Measurements from ENCODE around the gene KLRK1.
"Not testable (repeated sequence)": the region's sequence is repeated elsewhere in the genome, so short reads cannot be mapped to it uniquely, and the experiment has no call there.

KLRK1 gene

DNA sequence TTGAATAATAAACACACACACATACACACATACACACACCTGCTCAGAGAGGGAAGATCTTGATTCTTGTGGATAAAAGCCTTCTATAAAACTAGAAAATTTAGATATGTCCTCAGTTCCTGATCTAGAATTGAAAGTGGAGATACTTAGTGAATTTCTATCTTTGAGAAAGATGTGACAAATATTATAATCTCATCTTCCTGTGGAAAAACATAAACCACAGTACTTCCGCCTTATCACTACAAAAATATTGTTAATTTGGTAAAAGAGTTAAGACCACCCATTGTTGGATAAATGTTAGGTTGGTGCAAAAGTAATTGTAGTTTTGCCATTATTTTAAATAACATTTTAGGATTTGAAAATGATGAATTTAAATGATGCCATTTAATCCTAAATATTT is at the start of gene KLRK1:
KLRK1 (minus strand) TSS at position 138 of the 400 bp plus-strand sequence. CDS start 1,231 bp downstream, outside the sequence.
- DNase-seq = no peak

DNA sequence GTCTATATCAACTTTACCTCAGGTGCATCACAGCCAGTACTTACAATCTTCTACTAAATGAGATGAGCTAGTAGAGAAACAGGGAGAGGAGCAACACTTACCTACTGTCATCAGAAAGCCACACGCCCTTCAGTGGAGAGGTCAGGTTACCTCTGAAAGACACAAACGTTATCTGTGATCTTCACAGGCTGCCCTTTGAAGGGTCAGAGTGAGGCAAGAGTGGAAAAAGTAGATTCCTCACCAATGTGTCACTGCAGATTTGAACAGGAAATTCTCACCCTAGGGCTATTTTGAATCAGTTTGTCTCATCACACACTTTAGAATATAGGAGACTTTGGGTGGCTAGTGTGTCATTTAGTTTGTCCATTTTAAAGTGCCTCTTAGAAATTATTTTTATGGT is 47.8 kb upstream of the KLRK1 start:
- not testable (repeated sequence) for DNase-seq

DNA sequence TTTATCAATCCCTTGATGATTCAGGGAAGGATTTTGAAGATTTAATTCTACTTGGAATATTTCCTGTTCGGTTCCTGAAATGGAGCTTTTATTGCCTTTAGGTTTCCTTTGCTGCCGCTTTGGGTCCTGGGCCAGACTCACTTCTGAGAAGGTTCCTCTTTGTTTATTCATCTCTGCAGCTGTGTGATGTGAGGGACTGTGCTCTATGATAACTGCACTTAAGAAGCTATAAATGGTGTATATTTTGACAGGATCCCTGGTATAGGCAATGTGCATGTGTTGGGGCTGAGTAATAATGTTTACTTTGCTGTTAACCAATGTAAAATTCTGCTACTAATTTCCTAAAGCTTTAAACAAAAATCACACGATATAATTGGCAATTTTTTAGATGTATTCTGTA is 46.0 kb upstream of the KLRK1 start, which contains the start of gene KLRC2:
KLRC2 (minus strand) TSS at position 195 of the 400 bp plus-strand sequence; CDS start at position 171, 24 bp downstream.
- DNase-seq = not testable (repeated sequence)

- DNase-seq = not testable (repeated sequence)
Measured at GRCh38 chr12:10430623-10431022, 40.8 kb upstream of the KLRK1 start.

DNA sequence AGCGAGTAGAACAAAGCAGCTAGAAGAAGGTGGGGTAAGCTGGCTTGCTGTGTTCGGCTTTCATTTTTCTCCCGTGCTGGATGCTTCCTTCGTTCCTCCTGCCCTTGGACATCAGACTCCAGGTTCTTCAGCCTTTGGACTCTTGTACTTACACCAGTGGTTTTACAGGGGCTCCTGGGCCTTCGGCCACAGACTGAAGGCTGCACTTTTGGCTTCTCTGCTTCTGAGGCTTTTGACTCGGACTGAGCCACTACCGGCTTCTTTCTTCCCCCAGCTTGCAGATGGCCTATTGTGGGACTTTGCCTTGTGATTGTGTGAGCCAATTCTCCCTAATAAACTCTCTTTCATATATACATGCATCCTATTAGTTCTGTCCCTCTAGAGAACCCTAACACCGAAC is 36.1 kb upstream of the KLRK1 start:
- not testable (repeated sequence) for DNase-seq

DNA sequence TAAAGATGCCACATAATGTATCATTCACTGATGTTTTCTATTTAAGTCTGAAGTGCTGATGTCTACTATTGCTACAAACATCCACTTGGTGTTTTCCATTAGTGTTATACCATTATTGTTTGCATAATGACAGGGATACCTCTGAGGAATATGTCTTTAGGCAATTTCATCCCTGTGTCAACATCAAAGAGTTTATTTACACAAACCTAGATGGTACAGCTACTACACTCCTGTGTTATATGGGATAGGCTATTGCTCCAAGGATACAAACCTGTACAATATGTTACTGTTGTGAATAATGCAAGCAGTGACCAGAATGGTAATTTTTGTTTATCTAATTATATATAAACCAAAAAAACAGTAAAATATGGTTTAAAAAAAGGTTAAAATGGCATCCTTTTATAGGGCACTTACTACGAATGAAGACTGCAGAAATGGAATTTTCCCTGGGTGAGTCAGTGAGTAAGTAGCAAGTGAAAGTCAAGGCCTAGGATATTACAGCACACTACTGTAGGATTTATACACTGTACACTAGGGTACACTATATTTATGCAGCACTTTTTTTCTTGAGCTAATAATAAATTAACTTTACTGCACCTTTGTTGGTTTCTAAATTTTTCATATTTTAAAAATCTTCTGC is 34.5 kb upstream of the KLRK1 start:
- DNase-seq = not testable (repeated sequence)

DNA sequence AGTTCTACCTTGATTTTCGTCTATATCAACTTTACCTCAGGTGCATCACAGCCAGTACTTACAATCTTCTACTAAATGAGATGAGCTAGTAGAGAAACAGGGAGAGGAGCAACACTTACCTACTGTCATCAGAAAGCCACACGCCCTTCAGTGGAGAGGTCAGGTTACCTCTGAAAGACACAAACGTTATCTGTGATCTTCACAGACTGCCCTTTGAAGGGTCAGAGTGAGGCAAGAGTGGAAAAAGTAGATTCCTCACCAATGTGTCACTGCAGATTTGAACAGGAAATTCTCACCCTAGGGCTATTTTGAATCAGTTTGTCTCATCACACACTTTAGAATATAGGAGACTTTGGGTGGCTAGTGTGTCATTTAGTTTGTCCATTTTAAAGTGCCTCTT is 32.3 kb upstream of the KLRK1 start:
- DNase-seq = not testable (repeated sequence)

DNA sequence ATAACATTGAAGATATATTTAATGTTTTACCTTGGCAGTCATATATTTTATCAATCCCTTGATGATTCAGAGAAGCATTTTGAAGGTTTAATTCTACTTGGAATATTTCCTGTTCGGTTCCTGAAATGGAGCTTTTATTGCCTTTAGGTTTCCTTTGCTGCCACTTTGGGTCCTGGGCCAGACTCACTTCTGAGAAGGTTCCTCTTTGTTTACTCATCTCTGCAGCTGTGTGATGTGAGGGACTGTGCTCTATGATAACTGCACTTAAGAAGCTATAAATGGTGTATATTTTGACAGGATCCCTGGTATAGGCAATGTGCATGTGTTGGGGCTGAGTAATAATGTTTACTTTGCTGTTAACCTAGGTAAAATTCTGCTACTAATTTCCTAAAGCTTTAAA is 30.5 kb upstream of the KLRK1 start, which contains the start of gene KLRC3:
KLRC3 (minus strand) TSS at position 262 of the 400 bp plus-strand sequence; CDS start at position 217, 45 bp downstream.
- DNase-seq = not testable (repeated sequence)

- no peak for DNase-seq
Measured at GRCh38 chr12:10409392-10409791, 19.6 kb upstream of the KLRK1 start, which contains the start of gene KLRC4. TSS of gene KLRC4 (minus strand) at chr12:10409757. CDS start at chr12:10409575, 182 bp downstream.

- no peak for DNase-seq
Measured at GRCh38 chr12:10408842-10409241, 19.0 kb upstream of the KLRK1 start.

DNA sequence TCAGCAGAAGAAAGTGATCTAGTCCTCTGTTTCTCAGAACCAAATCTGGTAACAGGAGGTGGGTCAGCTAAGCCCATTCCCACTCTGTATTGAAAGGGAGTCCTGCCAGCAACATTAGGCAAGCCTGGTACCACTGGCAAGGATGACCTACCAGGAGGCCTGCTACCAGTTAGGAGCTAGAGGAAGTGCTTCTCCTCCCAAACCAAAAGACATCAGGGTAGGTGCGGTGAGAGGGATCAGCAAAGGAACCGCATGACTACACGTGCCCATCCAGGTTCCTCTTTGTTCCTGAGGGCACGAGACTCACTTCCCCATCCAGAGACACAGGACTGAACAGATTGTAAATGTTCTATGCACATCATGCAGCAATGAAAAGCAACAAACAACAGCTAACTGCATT is 16.9 kb upstream of the KLRK1 start:
- no peak for DNase-seq

GRCh38 chr12:10405294-10405693 is 15.5 kb upstream of the KLRK1 start:
- DNase-seq = no peak

- no peak for DNase-seq
Measured at GRCh38 chr12:10404798-10405197, 15.0 kb upstream of the KLRK1 start.

GRCh38 chr12:10400829-10401228 is 11.0 kb upstream of the KLRK1 start:
- no peak for DNase-seq

GRCh38 chr12:10398168-10398567 is 8.3 kb upstream of the KLRK1 start:
- DNase-seq = no peak

DNA sequence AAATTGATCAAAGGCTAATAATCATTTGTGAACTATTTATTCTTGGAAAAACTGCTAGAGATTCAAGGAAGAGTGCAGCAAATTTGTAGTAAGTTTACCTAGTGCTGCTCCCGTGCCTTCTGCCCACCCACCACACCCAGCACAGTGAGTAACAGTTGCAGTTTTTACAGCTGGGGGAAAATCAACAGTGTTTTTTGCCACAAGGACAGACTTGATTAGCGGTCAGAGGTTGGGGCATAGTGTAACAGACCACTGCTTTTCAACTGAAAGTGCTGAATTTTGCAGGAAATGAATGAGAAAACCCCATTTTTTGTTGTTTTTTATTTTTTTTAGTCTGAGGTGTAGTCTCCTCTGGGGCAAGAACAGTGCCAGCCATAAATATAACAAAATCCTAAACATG is 7.5 kb upstream of the KLRK1 start:
- DNase-seq = no peak

DNA sequence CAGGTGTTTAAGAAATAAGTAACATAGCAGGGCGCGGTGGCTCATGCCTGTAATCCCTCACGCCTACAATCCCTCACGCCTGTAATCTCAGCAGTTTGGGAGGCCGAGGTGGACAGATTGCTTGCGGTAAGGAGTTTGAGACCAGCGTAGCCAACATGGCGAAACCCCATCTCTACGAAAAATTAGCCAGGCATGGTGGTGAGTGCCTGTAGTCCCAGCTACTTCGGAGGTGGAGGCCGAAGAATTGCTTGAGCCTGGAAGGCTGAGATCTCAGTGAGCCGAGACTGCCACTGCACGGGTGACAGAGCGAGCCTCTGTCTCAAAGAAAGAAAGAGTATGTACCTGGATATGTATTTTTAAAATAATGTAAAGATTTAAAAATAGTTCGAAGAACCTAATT is 6.3 kb upstream of the KLRK1 start:
- not testable (repeated sequence) for DNase-seq

DNA sequence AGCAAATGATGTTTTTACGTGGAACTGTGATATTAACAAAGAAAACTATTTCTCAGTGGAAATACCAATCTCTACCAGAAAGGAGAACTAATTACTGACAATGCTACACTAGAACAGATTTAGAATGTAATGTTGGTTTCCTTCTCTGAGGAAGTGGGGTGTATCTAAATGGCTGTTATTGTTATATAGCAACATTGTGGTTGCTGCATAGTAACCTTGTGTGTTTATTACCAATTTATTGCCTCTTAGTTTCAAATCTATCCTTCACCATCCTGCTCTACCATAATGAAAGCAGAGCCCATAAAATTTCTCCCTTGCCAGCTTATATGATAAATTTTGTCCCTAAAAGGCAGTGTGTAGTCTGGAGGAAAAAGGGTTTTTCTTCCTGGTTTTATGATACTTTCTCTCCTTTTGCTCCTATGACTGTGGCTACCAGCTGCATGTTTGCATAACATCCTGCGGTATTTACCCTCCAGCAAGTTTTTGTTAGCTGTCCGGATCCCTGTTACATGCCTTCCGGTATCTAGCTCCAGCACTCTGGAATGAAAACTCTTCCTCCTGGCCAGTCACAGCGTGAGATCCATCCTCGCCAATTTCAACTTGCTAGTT is 5.7 kb upstream of the KLRK1 start:
- DNase-seq = no peak

DNA sequence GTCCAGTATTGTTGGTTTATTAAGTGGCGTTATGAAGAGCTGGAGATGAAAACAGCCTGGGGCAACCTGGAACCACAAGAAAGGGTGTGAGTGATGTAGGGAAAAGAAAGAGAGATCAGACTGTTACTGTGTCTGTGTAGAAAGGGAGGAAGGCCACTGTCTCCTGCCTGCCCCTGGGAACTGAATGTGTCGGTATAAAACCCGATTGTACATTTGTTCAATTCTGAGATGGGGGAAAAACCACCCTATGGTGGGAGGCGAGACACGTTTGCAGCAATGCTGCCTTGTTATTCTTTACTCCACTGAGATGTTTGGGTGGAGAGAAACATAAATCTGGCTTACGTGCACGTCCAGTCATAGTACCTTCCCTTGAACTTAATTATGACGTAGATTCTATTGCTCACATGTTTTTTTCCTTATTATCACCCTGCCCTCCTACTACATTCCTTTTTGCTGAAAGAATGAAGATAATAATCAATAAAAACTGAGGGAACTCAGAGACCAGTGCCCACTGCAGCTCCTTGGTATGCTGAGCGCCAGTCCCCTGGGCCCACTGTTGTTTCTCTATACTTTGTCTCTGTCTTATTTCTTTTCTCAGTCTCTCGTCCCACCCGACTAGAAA is 4.8 kb upstream of the KLRK1 start:
- DNase-seq = peak; percentile 44

DNA sequence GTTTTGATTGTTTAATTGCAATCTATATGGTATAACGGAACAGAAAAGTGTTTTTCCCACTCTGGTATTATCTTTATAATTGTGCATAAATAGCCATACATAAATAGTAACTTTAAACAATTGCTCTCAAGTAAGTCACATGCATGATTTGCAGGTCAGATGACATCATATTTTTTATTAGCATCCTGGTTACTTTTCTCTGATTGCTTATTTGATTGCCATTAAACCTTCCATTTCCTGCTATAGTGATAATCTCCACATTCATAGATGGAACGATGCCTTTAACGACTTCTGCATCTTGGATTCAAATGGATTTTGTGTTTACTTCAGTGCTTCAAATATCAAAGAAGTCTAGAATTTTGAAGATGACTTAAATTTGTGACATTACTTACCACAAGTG is 3.5 kb upstream of the KLRK1 start:
- DNase-seq = no peak

GRCh38 chr12:10392394-10392930 is 2.6 kb upstream of the KLRK1 start:
- no peak for DNase-seq

DNA sequence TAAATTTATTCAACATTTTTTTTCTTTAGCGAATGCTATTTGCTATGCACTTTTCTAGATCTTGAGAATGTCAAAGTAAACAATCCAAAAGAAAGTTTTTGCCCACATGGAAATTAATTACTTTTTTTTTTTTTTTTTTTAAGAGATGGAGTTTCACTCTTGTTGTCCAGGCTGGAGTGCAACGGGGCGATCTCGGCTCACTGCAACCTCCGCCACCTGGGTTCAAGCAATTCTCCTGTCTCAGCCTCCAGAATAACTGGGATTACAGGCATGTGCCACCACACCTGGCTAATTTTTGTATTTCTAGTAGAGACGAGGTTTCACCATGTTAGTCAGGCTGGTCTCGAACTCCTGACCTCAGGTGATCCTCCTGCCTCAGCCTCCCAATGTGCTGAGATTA is 1.1 kb upstream of the KLRK1 start:
- DNase-seq = not testable (repeated sequence)

GRCh38 chr12:10388624-10389413 is 1.0 kb downstream of the KLRK1 start:
- DNase-seq = no peak

All from activated T-cell treated with anti-CD3 and anti-CD28 coated beads, Interleukin-2, amount 50 U/mL, for 1 hour (primary cell).